Daoy (cell line): Measurements from ENCODE around the gene TC2N. TPM values are rescaled to one million over a fixed set of nuclear protein-coding genes. Genes with fewer than 3 reads are reported as not detected.
"Not testable (repeated sequence)": the region's sequence is repeated elsewhere in the genome, so short reads cannot be mapped to it uniquely, and the experiment has no call there.

Experiments used
- DNase-seq: peaks from one replicate; pipeline ENCODE4 v3.0.0-alpha.2; 2015; ENCODE audit warnings: low read depth
- total RNA-seq: library from RNA; depleted of rRNA; stranded (reverse); fragments of >200 nt; shearing (Covaris generic); gene quantifications from 2 replicates; pipeline ENCODE4 v1.2.3, GENCODE V29; 2014

TC2N gene
- total RNA-seq, 1 experiment from 2014 or later = 3.1 TPM

GRCh38 chr14:91835197-91835919 is 32.0 kb downstream of the TC2N start:
- DNase-seq = no peak

- DNase-seq = no peak
Observed at GRCh38 chr14:91834571-91834970, 32.8 kb downstream of the TC2N start.

GRCh38 chr14:91831337-91831736 is 36.0 kb downstream of the TC2N start:
- no peak for DNase-seq

DNA sequence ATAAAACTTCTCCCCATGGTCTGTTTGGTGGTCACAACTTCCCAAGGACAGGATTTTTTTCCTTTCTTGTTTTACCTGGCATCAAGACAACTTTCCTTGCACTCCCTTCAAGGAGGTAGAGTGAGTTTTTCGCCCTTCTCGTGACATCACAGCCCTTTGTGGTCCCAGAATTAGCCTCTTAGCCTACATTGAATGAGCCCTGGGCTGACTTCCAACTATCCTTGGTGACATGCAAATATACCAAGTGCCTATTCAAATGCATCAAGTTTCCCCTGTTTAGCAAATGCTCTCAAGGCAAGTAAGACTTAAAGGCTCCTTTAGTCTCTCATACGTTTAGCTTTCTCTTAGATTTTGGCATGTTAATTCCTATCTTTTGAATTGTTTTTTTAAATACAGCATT is 36.6 kb downstream of the TC2N start:
- peak; percentile 50 for DNase-seq

DNA sequence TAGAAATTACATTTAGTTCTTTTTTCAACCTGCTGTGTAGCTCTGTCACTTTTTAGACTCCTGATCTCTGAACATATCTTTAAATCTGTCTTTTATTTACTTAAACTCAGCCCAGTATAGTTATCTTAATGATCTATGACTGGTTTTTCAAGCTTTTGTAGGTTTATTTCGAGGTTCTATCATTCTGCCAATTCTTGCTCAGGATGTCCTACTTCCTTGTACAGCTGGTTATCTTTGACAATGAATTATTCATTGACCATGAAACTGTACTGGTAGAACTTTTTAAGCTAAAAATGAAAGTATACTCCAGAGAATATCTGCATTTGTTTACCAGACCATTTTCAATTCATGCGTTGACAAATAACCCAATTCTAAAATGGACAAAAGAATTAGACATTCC is 37.8 kb downstream of the TC2N start:
- DNase-seq = no peak

DNA sequence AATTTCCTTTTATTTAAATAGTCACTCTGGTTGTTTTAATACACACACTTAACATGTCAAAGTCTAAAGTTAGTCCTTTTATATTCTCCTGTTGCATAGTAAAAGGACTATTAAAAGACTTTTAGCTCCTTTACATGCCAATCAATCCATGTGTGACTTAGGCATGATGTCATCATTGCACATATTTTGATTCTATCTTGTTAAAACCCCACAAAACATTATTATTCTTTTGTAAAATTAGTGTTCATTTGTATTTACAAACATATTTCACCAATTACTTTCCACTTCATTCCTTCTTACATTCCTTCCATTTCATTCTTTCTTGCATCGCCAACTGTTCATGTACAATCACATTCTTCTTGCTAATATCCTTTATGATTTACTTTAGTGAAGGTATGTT is 39.6 kb downstream of the TC2N start:
- DNase-seq = no peak

GRCh38 chr14:91817566-91818325 is 49.6 kb downstream of the TC2N start:
- DNase-seq = no peak

DNA sequence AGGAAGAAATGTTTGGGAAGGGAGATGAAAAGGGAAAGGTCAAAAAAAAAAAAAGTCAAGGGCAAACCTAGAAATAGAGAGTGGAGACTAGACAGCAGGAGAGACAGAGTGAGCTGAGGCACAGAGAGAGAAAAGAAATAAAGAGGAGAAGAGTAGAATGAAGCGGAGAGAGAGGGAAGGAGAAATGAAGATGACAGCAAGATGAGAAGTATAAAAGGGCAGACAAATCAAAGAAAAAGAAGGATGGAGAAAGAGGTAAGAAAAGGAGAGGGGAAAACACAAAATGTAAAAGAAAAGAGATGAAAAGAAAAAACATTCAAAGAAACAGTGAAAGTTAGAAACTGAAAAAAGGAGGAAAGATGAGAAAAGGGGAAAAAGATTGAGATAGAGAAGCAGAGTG is 53.0 kb downstream of the TC2N start:
- DNase-seq = no peak

DNA sequence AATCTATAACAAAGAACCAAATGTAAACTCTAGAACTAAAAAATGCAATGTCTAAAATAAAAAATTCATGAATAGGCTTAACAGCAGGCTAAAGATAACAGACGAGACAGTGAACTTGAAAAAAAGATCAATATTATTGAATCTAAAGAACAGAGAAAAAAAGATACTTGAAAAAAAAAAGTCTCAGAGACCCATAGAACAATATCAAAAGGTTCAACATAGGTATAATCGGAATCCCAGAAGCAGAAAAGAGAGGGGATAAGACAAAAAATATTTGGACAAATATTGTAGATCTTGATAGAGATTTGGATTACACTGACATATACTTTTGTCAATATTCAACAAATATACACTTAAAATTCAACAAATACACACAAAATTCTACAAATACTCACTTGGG is 56.6 kb downstream of the TC2N start:
- no peak for DNase-seq

- DNase-seq = no peak
Observed at GRCh38 chr14:91806716-91807115, 60.6 kb downstream of the TC2N start.

- DNase-seq = not testable (repeated sequence)
Observed at GRCh38 chr14:91806094-91806493, 61.2 kb downstream of the TC2N start.

DNA sequence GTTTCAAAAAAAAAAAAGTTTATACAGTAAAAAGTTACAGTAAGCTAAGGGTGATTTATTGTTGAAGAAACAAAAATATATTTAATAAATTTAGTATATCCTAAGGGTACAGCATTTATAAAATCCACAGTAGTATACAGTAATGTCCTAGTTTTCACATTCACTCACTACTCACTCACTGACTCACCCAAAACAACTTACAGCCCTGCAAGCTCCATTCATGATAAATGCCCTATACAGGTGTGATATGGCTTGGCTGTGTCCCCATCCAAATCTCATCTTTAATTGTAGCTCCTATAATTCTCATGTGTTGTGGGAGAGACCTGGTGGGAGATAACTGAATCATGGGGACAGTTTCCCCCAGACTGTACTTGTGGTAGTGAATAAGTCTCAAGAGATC is 61.7 kb downstream of the TC2N start:
- no peak for DNase-seq

DNA sequence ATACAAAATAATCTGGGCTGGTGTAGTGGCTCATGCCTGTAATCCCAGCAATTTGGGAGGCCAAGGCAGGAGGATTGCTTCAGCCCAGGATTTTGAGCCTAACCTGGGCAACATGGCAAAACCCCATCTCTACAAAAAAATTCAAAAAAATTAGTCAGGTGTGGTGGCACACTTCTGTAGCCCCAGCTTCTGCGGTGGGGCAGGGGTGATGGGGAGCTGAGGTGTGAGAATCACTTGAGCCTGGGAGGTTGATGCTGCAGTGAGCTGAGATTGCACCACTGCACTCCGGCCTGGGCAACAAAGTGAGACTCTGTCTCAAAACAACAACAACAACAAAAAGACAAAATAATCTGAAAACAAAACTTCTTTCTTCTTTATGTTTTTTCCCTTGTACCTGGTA is 66.0 kb downstream of the TC2N start:
- no peak for DNase-seq

DNA sequence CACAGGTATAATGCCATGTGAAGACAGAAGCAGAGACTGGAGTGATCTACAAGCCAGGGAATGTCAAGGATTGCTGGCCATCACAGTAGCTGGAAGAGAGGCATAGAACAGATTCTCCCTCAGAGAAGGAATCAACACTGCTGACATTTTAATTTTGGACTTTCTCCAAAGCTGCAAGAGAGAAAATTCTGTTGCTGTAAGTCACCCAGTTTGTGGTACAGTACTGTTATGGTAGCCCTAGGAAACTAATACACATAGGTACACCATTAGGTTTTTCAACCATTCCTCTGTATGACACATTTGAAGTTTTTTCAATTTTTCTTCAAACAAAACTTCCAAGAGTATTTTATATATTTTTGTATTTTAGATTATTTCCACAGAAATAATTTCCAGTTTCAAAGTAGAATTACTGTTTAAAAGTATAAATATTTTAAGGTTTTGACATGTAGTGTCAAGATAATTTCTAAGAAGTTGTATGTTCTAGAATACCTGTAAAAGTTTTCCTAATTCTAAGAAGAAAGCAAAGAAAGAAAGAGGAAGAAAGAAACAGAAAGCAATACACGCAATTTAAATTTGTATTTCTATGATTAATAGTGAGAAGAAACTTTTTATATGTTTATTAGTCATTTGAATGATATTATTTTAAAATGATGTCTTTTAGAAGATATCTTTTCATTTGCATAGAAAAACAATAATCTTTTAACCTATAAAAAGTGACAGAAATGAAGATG is 70.6 kb downstream of the TC2N start:
- peak; percentile 2 for DNase-seq

GRCh38 chr14:91793704-91794103 is 73.6 kb downstream of the TC2N start:
- DNase-seq = no peak

DNA sequence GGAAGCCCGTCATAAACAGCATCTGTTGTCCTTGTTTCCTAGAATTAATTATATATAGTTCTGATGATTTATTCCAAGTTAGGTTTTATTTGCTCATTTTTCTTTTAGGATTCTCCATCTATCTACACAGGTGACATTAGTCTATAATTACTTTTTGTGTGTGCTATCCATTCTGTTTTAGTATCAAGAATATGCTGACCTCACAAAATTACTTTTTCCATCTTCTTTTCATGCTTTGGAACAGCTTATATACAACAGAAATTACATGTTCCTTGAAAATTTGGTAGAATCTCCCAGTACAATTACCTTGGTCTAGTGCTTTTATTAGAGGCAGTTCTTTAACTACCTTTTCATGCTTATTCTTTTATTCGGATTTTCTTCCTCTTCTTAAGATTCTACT is 81.1 kb downstream of the TC2N start:
- no peak for DNase-seq

- no peak for DNase-seq
Observed at GRCh38 chr14:91780452-91780851, 86.9 kb downstream of the TC2N start.

- no peak for DNase-seq
Observed at GRCh38 chr14:91778217-91778616, 89.1 kb downstream of the TC2N start.

GRCh38 chr14:91774140-91775096 is 92.9 kb downstream of the TC2N start:
- no peak for DNase-seq

- DNase-seq = no peak
Observed at GRCh38 chr14:91770185-91770584, 97.2 kb downstream of the TC2N start.

GRCh38 chr14:91755570-91756295 is 111.6 kb downstream of the TC2N start:
- DNase-seq = peak; percentile 25
